ENCODE measurements around the gene TRIM73.
"Not testable (repeated sequence)": the region's sequence is repeated elsewhere in the genome, so short reads cannot be mapped to it uniquely, and the experiment has no call there.

The TRIM73 gene

DNA sequence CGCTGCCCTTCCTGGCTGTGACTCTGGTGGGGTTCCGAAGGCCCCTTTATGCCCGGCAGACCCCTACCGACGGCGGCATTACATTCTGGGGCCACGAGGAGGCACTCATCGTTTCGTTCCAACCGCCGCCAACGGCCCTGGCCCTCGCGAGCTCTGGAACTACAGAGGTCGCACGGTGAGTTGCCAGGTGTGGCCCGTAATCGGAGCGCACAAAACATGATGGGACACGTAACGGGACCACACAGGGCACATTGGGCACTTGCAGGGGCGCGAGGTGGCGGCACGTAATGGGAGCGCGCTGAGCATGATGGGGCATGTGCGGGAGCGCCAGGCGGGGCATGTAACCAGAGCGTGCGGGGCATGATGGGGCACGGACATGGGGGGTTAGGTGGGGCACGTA, at the start of gene TRIM73:
TRIM73 (plus strand) TSS at position 301 of the 400 bp plus-strand sequence. CDS start 3,305 bp downstream, outside the sequence.
- not testable (repeated sequence) for H3K4me3 ChIP-seq (ENCODE audit: low read depth, low read length)

DNA sequence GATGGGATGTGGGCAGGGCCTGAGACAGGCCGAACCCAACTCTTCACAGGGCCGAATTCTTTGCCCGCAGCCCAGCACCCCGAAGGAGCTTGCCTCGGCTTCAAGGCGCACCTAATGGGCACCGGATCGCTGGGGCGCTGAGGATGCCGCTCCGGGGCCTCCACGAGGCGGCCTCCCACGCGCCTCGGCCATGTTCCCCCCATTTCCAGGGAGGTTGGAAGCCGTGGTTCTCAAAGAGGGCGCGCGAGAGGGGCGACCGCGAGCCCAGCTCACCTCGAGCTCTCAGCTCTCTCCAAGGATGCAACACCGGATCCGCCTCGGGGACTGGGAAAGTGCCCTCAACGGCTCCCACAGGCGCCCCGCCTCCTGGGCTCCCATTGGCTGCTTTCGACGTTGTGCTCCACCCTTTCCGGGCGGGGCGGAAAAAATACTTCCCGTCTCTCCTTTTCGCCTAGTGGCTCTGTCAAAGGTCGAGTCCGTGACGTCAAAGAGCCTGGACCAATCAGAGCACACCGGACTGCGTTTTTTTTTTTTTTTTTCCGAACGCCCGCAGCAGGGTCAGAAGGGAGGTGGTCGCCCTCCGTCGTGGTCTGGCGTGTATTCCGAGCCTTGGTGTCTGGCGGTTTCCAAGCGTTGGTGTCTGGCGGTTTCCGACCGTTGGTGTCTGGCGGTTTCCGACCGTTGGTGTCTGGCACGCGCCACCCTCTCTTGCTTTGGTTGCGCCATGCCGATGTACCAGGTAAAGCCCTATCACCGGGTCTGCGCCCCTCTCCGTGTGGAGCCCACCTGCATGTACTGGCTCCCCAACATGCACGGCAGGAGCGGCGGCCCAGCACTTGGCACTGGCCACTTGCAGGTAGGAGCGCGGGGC, 36.5 kb upstream of the TRIM73 start:
- H3K4me3 ChIP-seq (ENCODE audit: low read depth, low read length), result not testable (repeated sequence)

DNA sequence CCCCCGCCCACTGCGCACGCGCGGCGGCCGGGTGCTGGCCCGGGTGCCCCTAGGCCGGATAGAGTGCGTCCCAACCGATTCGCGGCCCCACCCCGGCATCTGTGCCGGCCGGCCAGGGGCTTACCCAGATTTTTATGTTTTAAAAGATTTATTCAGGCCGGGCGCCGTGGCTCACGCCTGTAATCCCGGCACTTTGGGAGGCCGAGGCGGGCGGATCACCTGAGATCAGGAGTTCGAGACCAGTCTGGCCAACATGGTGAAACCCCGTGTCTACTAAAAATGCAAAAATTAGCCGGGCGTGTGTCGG, 35.9 kb upstream of the TRIM73 start:
- H3K4me3 ChIP-seq (ENCODE audit: low read depth, low read length), result not testable (repeated sequence)

GRCh38 chr7:75364079-75364478, 31.4 kb upstream of the TRIM73 start:
- not testable (repeated sequence) for H3K4me3 ChIP-seq (ENCODE audit: low read depth, low read length)

GRCh38 chr7:75366643-75367042, 28.8 kb upstream of the TRIM73 start:
- H3K4me3 ChIP-seq (ENCODE audit: low read depth, low read length), result not testable (repeated sequence)

DNA sequence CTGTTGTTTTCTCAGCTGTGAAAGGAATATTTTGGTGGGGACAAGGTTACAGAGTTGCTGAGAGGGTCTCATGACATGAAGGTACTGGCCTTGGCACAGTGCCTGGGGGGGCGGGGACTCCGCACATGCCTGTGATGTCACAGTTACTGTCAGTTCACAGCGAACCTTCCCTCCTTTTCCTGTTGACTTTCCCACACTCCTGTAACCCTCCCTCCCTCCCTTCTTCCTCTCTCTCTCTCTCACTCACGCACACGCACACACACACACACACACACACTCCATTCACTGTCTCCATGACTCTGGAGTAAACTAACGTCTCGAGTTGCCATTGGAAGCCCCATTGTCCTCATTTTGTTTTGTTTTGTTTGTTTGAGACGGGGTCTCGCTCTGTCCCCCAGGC, 28.1 kb upstream of the TRIM73 start:
- H3K4me3 ChIP-seq (ENCODE audit: low read depth, low read length), result not testable (repeated sequence)

DNA sequence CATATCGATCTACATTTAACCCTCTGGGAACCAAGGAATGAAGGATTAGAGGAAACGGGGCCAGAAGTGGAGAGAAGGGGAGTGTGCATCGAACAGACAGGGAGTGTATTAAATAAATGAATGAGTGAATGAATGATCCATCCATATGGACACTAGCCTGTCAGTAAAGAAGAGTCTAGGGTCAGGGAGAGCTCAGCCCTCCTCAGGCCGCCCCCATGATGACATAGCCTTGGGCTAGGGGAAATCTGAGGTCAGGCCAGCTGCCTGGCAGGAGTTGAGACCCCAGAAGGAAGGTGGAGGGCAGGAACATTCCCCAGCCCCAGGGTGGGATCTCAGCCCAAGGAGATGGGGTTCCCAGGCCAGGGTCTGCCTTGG, 21.3 kb upstream of the TRIM73 start:
- not testable (repeated sequence) for H3K4me3 ChIP-seq (ENCODE audit: low read depth, low read length)

DNA sequence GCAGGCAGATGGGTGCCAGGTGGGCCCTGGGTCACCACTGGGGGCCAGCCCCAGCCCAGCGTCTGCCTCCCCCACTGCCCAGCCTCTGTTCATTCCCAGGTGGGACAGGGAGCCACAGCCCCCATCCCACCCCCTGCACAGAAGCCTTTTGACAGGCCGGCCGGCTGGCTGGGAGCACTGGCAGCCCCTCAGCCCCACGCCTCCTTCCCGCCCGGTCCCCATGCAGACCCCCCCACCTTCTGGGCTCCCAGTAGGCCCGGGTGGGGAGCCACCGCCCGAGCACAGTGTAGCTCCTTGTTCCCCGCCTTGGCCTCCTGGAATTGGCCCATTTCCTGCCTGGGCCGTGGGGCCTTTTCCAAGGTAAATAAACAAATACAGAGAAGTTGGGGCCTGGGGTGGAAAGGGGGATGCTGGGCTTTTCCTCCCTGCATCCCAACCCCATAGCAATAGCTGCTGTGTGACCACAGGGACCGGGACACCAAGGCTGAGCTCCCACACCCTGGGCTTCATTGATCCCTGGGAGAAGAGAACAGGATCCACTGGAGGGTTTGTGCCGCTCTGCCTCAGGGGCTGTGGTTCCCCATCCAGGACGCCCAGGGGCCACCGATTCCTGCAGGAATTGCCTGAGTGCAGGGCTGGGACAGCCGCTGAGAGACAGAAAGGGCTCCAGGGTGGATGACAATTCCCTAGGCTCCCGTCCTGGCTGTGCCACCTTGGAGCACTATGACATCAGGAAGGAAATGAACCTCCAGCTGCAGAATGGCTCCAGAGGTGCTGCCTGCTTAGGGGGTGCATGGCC, 20.7 kb upstream of the TRIM73 start:
- not testable (repeated sequence) for H3K4me3 ChIP-seq (ENCODE audit: low read depth, low read length)

GRCh38 chr7:75393194-75393593, 2.2 kb upstream of the TRIM73 start:
- not testable (repeated sequence) for H3K4me3 ChIP-seq (ENCODE audit: low read depth, low read length)

DNA sequence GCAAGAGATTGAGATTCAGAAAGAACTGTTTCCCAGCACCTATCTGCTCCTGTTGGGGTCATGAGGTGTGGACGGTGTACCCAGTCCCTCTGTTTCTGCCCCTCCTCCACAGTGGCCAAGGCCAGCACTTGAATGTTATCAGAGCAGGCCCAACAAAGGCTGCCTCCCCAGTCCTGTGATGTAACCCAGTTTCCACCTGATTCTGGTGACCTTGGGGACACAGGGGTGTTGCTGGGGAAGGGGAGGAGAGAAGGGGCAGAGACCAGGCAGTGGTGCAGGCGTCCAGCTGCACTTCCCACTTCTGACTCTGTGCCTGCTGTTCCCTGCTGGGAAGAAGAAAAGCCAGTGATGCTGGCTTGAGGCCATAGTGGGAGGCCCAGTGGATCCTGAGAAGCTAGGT, 2.4 kb downstream of the TRIM73 start:
- H3K4me3 ChIP-seq (ENCODE audit: low read depth, low read length), result not testable (repeated sequence)

- not testable (repeated sequence) for H3K4me3 ChIP-seq (ENCODE audit: low read depth, low read length)
These were observed 3.6 kb downstream of the TRIM73 start for GRCh38 chr7:75398771-75399700.

- not testable (repeated sequence) for H3K4me3 ChIP-seq (ENCODE audit: low read depth, low read length)
These were observed 5.1 kb downstream of the TRIM73 start for GRCh38 chr7:75400575-75400974.

- not testable (repeated sequence) for H3K4me3 ChIP-seq (ENCODE audit: low read depth, low read length)
These were observed 8.3 kb downstream of the TRIM73 start for GRCh38 chr7:75403455-75404443.

GRCh38 chr7:75404663-75405062, 9.2 kb downstream of the TRIM73 start:
- not testable (repeated sequence) for H3K4me3 ChIP-seq (ENCODE audit: low read depth, low read length)

GRCh38 chr7:75409880-75410822, 14.7 kb downstream of the TRIM73 start:
- H3K4me3 ChIP-seq (ENCODE audit: low read depth, low read length), result not testable (repeated sequence)

DNA sequence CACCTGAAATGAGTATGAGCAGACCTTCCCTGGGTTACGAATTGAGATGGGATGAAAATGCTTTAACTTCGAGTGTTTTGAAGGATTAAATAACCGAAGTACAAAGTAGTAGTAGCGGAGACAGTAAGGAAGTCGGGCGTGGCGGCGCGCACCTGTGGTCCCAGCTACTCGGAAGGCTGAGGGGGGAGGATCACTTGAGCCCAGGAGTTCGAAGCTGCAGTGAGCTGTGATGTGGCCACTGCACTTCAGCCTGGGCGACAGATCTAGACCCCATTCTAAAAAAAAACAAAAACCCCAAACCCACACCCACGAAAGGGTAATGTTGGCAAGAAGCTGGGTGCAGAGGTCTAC, 15.4 kb downstream of the TRIM73 start:
- not testable (repeated sequence) for H3K4me3 ChIP-seq (ENCODE audit: low read depth, low read length)

DNA sequence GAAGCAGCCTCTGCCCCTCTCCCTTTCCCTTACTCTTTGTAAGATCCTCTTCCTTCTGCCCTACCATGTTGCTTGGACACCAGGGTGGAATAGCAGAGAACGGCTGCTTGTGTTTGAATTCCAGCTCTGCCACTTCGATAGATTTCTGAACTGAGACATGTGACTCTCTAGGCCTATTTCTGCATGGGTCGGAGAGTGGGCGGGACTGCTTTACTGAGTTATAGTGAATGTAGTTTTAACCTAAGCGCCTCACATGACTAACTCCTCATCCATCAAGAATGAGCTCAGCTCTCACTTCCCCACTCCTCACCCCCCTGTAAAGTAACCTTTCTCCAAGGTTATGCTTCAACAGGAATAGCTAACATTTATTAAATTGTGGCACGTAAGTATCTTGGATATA, 18.8 kb downstream of the TRIM73 start:
- not testable (repeated sequence) for H3K4me3 ChIP-seq (ENCODE audit: low read depth, low read length)

- not testable (repeated sequence) for H3K4me3 ChIP-seq (ENCODE audit: low read depth, low read length)
These were observed 19.4 kb downstream of the TRIM73 start for GRCh38 chr7:75414708-75415427.

Measured in GM12875 (cell line).